Fibroblast of gingiva (primary cell): ENCODE measurements around the gene PRR33.

Source experiments
- DNase-seq: peaks from one replicate; pipeline ENCODE4 v3.0.0-alpha.2; 2011; ENCODE audit warnings: low read depth

Gene PRR33

GRCh38 chr11:1862588-1863351 lies 28.9 kb downstream of the PRR33 start:
- DNase-seq = peak; percentile 15

GRCh38 chr11:1861435-1862411 lies 30.0 kb downstream of the PRR33 start:
- no peak for DNase-seq

GRCh38 chr11:1860108-1860507 lies 31.6 kb downstream of the PRR33 start:
- no peak for DNase-seq

- DNase-seq = no peak
These were observed 32.7 kb downstream of the PRR33 start for GRCh38 chr11:1859004-1859403.

GRCh38 chr11:1858576-1858975 lies 33.1 kb downstream of the PRR33 start:
- no peak for DNase-seq

- no peak for DNase-seq
These were observed 33.5 kb downstream of the PRR33 start for GRCh38 chr11:1858154-1858553.

GRCh38 chr11:1857064-1857463 lies 34.6 kb downstream of the PRR33 start:
- DNase-seq = no peak

GRCh38 chr11:1856306-1857005 lies 35.2 kb downstream of the PRR33 start:
- DNase-seq = no peak

GRCh38 chr11:1855886-1856265 lies 35.8 kb downstream of the PRR33 start:
- DNase-seq = no peak

- DNase-seq = no peak
These were observed 36.5 kb downstream of the PRR33 start for GRCh38 chr11:1854949-1855885.

GRCh38 chr11:1854132-1854948 lies 37.4 kb downstream of the PRR33 start:
- no peak for DNase-seq

GRCh38 chr11:1853376-1854131 lies 38.1 kb downstream of the PRR33 start:
- no peak for DNase-seq

- no peak for DNase-seq
These were observed 38.8 kb downstream of the PRR33 start, which contains the start of gene LSP1 for GRCh38 chr11:1852877-1853276. TSS of gene LSP1 (plus strand) at chr11:1853084. CDS start at chr11:1853145, 61 bp downstream.

GRCh38 chr11:1852271-1852876 lies 39.3 kb downstream of the PRR33 start:
- DNase-seq = no peak

GRCh38 chr11:1851468-1852180 lies 40.1 kb downstream of the PRR33 start:
- DNase-seq = no peak

- no peak for DNase-seq
These were observed 42.9 kb downstream of the PRR33 start for GRCh38 chr11:1848640-1849430.

- no peak for DNase-seq
These were observed 43.6 kb downstream of the PRR33 start for GRCh38 chr11:1847926-1848639.
